Stimulated activated CD4-positive, alpha-beta T cell treated with anti-CD3 and anti-CD28 coated beads, Interleukin-4, amount 100 ng/mL, for 4 hours (primary cell): ENCODE data around the gene DNAJC9.
"Not testable (repeated sequence)": the region's sequence is repeated elsewhere in the genome, so short reads cannot be mapped to it uniquely, and the experiment has no call there.

Experiments used
- DNase-seq, 2 experiments: peaks; one replicate each; pipeline ENCODE4 v3.0.0-alpha.2; 2020

Gene DNAJC9

GRCh38 chr10:73246646-73247508 is at the start of gene DNAJC9:
Gene DNAJC9, minus strand, starts transcription at chr10:73247255. Its CDS starts 66 bp downstream, at chr10:73247189.
- peak; percentile 95 to 98 for DNase-seq

GRCh38 chr10:73293461-73293860 is 46.4 kb upstream of the DNAJC9 start:
- no peak for DNase-seq

GRCh38 chr10:73289958-73290357 is 42.9 kb upstream of the DNAJC9 start:
- DNase-seq = no peak

- DNase-seq = no peak
Observed at GRCh38 chr10:73287441-73287840, 40.4 kb upstream of the DNAJC9 start.

GRCh38 chr10:73281097-73281496 is 34.0 kb upstream of the DNAJC9 start:
- DNase-seq = no peak

- no peak for DNase-seq
Observed at GRCh38 chr10:73264423-73264822, 17.4 kb upstream of the DNAJC9 start.

- no peak for DNase-seq
Observed at GRCh38 chr10:73263693-73264347, 16.8 kb upstream of the DNAJC9 start.

GRCh38 chr10:73262880-73263555 is 16.0 kb upstream of the DNAJC9 start:
- no peak for DNase-seq

- no peak for DNase-seq
Observed at GRCh38 chr10:73262105-73262730, 15.2 kb upstream of the DNAJC9 start.

- DNase-seq = no peak
Observed at GRCh38 chr10:73261362-73261995, 14.4 kb upstream of the DNAJC9 start.

- not testable (repeated sequence) for DNase-seq
Observed at GRCh38 chr10:73258612-73259011, 11.6 kb upstream of the DNAJC9 start.

- no peak for DNase-seq
Observed at GRCh38 chr10:73253225-73253555, 6.1 kb upstream of the DNAJC9 start.

- peak; percentile 85 to 91 for DNase-seq
Observed at GRCh38 chr10:73252445-73253224, 5.6 kb upstream of the DNAJC9 start, which contains the start of gene MRPS16. Gene MRPS16, minus strand, starts transcription at chr10:73252644. Its CDS starts 162 bp downstream, at chr10:73252482.

- no peak for DNase-seq
Observed at GRCh38 chr10:73251683-73252444, 4.8 kb upstream of the DNAJC9 start.

GRCh38 chr10:73248259-73248724 is 1.2 kb upstream of the DNAJC9 start:
- no peak for DNase-seq

- DNase-seq = no peak
Observed at GRCh38 chr10:73247509-73248258, 629 bp upstream of the DNAJC9 start.

- no peak for DNase-seq
Observed at GRCh38 chr10:73246322-73246645, 771 bp downstream of the DNAJC9 start.

- DNase-seq = no peak
Observed at GRCh38 chr10:73244866-73245477, 2.1 kb downstream of the DNAJC9 start.

GRCh38 chr10:73239908-73240307 is 7.1 kb downstream of the DNAJC9 start:
- DNase-seq = no peak
